Neural cell (in vitro differentiated cells): Measurements from ENCODE around the gene PTPRT. TPM values are rescaled to one million over a fixed set of nuclear protein-coding genes. Genes with fewer than 3 reads are reported as not detected.

Experiments used
- H2AFZ ChIP-seq: fragments of 200-600, 300-800 bp; sonication (generic), shearing (Covaris generic); 2 replicates; pipeline ENCODE4 v1.6.0; 2014; ENCODE audit warnings: low read depth, mild to moderate bottlenecking, antibody characterized with exemption, low read length, moderate library complexity
- H3F3A ChIP-seq: fragments of 200-600 bp; shearing (Covaris generic); 2 replicates; pipeline ENCODE4 v1.6.1; 2016; ENCODE audit warnings: mild to moderate bottlenecking, moderate library complexity, mixed read lengths, antibody characterized with exemption, low read length; ENCODE audit not compliant: insufficient read depth, poor library complexity, severe bottlenecking
- H3K27ac ChIP-seq: fragments of 200-600, 300-800 bp; sonication (generic), shearing (Covaris generic); 2 replicates; pipeline ENCODE4 v1.5.1; 2014; ENCODE audit warnings: mild to moderate bottlenecking, low read length, moderate library complexity
- H3K27me3 ChIP-seq: fragments of 300-800, 200-600 bp; sonication (generic), shearing (Covaris generic); 2 replicates; pipeline ENCODE4 v1.6.0; 2014; ENCODE audit warnings: mild to moderate bottlenecking, low read depth, low read length, moderate library complexity; ENCODE audit not compliant: insufficient read depth
- H3K36me3 ChIP-seq: fragments of 300-800, 200-600 bp; sonication (generic), shearing (Covaris generic); 2 replicates; pipeline ENCODE4 v1.5.1; 2014; ENCODE audit warnings: mild to moderate bottlenecking, antibody characterized with exemption, low read length, moderate library complexity; ENCODE audit not compliant: insufficient read depth
- H3K4me2 ChIP-seq: fragments of 300-800, 200-600 bp; sonication (generic), shearing (Covaris generic); 2 replicates; pipeline ENCODE4 v1.6.0; 2014; ENCODE audit warnings: mild to moderate bottlenecking, low read length
- H3K4me3 ChIP-seq: fragments of 300-800, 200-600 bp; sonication (generic), shearing (Covaris generic); 2 replicates; pipeline ENCODE4 v1.5.1; 2014; ENCODE audit warnings: mild to moderate bottlenecking, low read length, moderate library complexity
- H3K79me2 ChIP-seq: fragments of 200-600 bp; shearing (Covaris generic); replicated peaks from 2 replicates; pipeline ENCODE4 v1.6.0; 2014; ENCODE audit warnings: mild to moderate bottlenecking, low read length, moderate library complexity; ENCODE audit not compliant: insufficient read depth
- H3K9ac ChIP-seq: fragments of 300-800, 200-600 bp; sonication (generic), shearing (Covaris generic); 2 replicates; pipeline ENCODE4 v1.6.1; 2016; ENCODE audit warnings: mild to moderate bottlenecking, low read length, mixed read lengths
- H3K9me2 ChIP-seq: fragments of 200-600 bp; shearing (Covaris generic); 2 replicates; pipeline ENCODE4 v1.6.1; 2016; ENCODE audit warnings: mild to moderate bottlenecking, low read length, mixed read lengths; ENCODE audit not compliant: insufficient read depth
- H3K9me3 ChIP-seq: fragments of 200-600, 300-800 bp; sonication (generic), shearing (Covaris generic); 2 replicates; pipeline ENCODE4 v1.6.1; 2016; ENCODE audit warnings: mild to moderate bottlenecking, mixed run types, low read length, moderate library complexity, mixed read lengths
- H4K20me1 ChIP-seq: fragments of 200-600 bp; shearing (Covaris generic); 2 replicates; pipeline ENCODE4 v1.6.1; 2016; ENCODE audit warnings: mild to moderate bottlenecking, mixed run types; ENCODE audit not compliant: insufficient read depth
- EP300 ChIP-seq: fragments of 450-650 bp; conservative IDR thresholded peaks from 2 replicates; pipeline ENCODE4 v1.6.1; 2014; ENCODE audit warnings: antibody characterized with exemption, mild to moderate bottlenecking, moderate library complexity; ENCODE audit not compliant: poor library complexity, severe bottlenecking
- EZH2 ChIP-seq: fragments of 200-600, 300-800 bp; shearing (Covaris generic), sonication (generic); IDR thresholded peaks from 2 replicates; pipeline ENCODE4 v1.6.1; 2014; ENCODE audit warnings: antibody characterized with exemption, low read length, borderline replicate concordance, mild to moderate bottlenecking; ENCODE audit not compliant: insufficient read depth, poor library complexity, severe bottlenecking
- MXI1 ChIP-seq: fragments of 450-650 bp; conservative IDR thresholded peaks from 2 replicates; pipeline ENCODE4 v1.6.1; 2014; ENCODE audit warnings: antibody characterized with exemption, mild to moderate bottlenecking; ENCODE audit not compliant: poor library complexity, severe bottlenecking
- POLR2AphosphoS5 ChIP-seq: IDR thresholded peaks from 2 replicates; pipeline ENCODE4 v1.6.1; 2012
- RAD21 ChIP-seq: fragments of 450-650 bp; conservative IDR thresholded peaks from 2 replicates; pipeline ENCODE4 v1.6.1; 2014; ENCODE audit warnings: antibody characterized with exemption, mild to moderate bottlenecking, moderate library complexity
- REST ChIP-seq: IDR thresholded peaks from 2 replicates; pipeline ENCODE4 v1.6.1; 2012; ENCODE audit warnings: borderline replicate concordance
- SMC3 ChIP-seq: fragments of 450-650 bp; conservative IDR thresholded peaks from 2 replicates; pipeline ENCODE4 v1.6.1; 2014; ENCODE audit warnings: antibody characterized with exemption, mild to moderate bottlenecking, moderate library complexity; ENCODE audit not compliant: poor library complexity
- TAF1 ChIP-seq: IDR thresholded peaks from 2 replicates; pipeline ENCODE4 v1.6.1; 2012; ENCODE audit warnings: low read depth
- polyA plus RNA-seq: library from polyadenylated mRNA; depleted of rRNA; stranded (reverse); fragments of >200 nt; gene quantifications from 2 replicates; pipeline ENCODE4 v1.2.3, GENCODE V29; 2014
- TF ChIP-seq, protein P1 (sequence below): fragments of 450-650 bp; IDR thresholded peaks from 2 replicates; pipeline ENCODE4 v1.5.1; 2014; ENCODE audit warnings: antibody characterized with exemption, mild to moderate bottlenecking, moderate library complexity; ENCODE audit not compliant: poor library complexity, severe bottlenecking

PTPRT gene
- polyA plus RNA-seq, 1 donor from 2014 or later: 9.2 TPM

DNA sequence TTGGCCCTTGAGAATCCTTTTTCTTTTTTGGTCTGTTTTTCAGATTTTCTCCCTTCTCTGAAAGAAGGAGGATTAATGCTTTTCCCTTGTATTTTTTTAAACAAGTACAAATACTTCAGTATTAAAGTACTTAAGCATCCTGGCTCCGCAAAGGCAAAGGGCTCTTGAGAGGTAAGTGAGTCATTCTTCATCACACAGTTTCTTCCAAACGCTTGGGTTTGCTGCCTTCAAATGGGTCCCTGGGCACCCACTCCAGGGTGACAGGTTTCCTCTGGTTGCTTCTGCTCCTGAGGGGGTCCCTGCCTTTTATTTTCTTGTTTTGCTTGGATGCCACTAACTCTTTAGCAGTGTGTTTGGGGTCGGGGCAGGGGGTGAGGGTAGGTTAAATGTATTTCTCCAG lies 437.1 kb downstream of the PTPRT start:
- no peak overlapping the region for H3K9ac ChIP-seq
- H4K20me1 ChIP-seq: no peaks in the 10 kb centered on the region
- no peak overlapping the region for H3K4me3 ChIP-seq
- H3K36me3 ChIP-seq: no peaks in the 10 kb centered on the region
- H3K27me3 ChIP-seq: no peaks in the 10 kb centered on the region
- H3K9me2 ChIP-seq: no peaks in the 10 kb centered on the region
- no peak overlapping the region for H3K4me2 ChIP-seq
- no peaks in the 10 kb centered on the region for H3K9me3 ChIP-seq
- H3K79me2 ChIP-seq: no peaks in the 10 kb centered on the region
- H3F3A ChIP-seq: no peaks in the 10 kb centered on the region
- H3K27ac ChIP-seq: no peak overlapping the region
- TF ChIP-seq RAD21: no peak
- TF ChIP-seq, protein P1, sequence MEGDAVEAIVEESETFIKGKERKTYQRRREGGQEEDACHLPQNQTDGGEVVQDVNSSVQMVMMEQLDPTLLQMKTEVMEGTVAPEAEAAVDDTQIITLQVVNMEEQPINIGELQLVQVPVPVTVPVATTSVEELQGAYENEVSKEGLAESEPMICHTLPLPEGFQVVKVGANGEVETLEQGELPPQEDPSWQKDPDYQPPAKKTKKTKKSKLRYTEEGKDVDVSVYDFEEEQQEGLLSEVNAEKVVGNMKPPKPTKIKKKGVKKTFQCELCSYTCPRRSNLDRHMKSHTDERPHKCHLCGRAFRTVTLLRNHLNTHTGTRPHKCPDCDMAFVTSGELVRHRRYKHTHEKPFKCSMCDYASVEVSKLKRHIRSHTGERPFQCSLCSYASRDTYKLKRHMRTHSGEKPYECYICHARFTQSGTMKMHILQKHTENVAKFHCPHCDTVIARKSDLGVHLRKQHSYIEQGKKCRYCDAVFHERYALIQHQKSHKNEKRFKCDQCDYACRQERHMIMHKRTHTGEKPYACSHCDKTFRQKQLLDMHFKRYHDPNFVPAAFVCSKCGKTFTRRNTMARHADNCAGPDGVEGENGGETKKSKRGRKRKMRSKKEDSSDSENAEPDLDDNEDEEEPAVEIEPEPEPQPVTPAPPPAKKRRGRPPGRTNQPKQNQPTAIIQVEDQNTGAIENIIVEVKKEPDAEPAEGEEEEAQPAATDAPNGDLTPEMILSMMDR: no peak
- TF ChIP-seq TAF1: no peak
- TF ChIP-seq MXI1: no peak
- TF ChIP-seq EP300: no peak
- no peak for TF ChIP-seq SMC3
- TF ChIP-seq EZH2: no peak
- TF ChIP-seq POLR2AphosphoS5: no peak
- TF ChIP-seq REST: no peak
- no peak overlapping the region for H2AFZ ChIP-seq

GRCh38 chr20:42749556-42749955 lies 440.1 kb downstream of the PTPRT start:
- Histone ChIP-seq H3K9me2 (no peaks in the 10 kb centered on the region), H3K36me3 (no peaks in the 10 kb centered on the region), H3K27ac (no peak overlapping the region), H3K4me2 (no peak overlapping the region), H3K4me3 (no peak overlapping the region), H2AFZ (no peak overlapping the region), H3K9me3 (no peaks in the 10 kb centered on the region), H3K27me3 (no peaks in the 10 kb centered on the region), H3K9ac (no peak overlapping the region), H3F3A (no peaks in the 10 kb centered on the region), H3K79me2 (no peaks in the 10 kb centered on the region), H4K20me1 (no peaks in the 10 kb centered on the region)
- TF ChIP-seq SMC3 (no peak), EZH2 (no peak), TAF1 (no peak), POLR2AphosphoS5 (no peak), RAD21 (no peak), REST (no peak), EP300 (no peak), MXI1 (no peak)
- TF ChIP-seq, protein P1: no peak
